ENCODE data around the gene PBXIP1.

The PBXIP1 gene

DNA sequence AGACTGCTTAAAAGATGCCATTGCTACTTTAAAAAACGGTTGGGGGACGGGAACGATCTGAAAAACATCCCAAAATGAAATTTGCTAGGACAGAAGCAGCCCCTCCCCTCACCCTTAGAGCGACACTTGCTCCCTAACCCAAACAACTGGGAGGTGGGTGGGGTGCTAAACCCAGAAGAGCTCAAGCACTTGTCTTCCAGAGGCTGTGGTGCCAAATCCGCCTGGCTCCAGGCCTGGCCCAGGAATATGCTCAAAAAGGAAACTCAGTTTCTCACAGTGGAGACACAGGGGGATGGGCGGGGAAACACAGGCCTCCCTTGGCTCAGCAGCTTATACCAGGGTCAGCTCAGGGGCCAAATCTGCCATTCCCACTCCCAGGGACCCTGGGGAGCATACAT is 644 bp upstream of the PBXIP1 start:
- peak; percentile 76 for DNase-seq

- DNase-seq = peak; percentile 71
These were observed 721 bp downstream of the PBXIP1 start for GRCh38 chr1:154955039-154955717.

DNA sequence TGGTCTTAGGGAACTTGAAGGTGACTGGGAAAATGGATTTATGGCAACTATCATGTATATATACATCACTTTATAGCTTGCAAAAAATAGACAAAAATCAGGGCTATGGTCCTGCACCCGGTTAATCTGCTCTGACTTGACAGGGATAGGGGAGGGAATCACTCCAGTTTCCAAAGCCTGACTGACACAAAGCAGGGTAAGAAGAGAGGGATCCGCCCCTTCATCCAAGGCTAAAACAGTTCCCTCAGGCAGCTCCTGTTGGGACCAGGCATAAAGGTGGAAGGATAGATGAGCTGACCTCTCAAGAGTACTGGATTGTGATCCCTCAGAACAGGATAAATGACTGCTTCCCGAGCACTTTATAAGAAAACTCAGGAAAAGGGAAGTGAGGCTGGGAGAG is 1.4 kb downstream of the PBXIP1 start:
- no peak for DNase-seq

- no peak for DNase-seq
These were observed 2.3 kb downstream of the PBXIP1 start for GRCh38 chr1:154953611-154954038.

DNA sequence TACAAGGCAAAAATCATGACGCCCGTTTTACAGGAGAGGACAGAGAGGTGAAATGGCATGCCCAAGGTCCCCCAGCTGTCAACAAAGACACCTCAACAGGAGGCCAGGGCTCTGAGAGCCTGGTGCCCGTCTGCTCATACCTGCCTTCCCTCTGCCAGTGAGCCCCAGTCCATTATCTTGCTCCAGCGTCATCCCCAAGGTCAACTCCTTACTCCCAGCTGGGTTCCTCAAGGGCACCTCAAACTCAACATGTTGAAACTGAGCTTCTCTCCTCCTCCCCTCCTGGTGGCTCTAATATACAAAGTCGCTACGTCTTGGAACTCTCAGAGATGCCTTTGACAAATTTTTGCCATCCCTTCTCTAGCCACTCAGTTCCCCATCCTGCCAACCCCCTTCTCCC is 3.2 kb downstream of the PBXIP1 start:
- DNase-seq = no peak

DNA sequence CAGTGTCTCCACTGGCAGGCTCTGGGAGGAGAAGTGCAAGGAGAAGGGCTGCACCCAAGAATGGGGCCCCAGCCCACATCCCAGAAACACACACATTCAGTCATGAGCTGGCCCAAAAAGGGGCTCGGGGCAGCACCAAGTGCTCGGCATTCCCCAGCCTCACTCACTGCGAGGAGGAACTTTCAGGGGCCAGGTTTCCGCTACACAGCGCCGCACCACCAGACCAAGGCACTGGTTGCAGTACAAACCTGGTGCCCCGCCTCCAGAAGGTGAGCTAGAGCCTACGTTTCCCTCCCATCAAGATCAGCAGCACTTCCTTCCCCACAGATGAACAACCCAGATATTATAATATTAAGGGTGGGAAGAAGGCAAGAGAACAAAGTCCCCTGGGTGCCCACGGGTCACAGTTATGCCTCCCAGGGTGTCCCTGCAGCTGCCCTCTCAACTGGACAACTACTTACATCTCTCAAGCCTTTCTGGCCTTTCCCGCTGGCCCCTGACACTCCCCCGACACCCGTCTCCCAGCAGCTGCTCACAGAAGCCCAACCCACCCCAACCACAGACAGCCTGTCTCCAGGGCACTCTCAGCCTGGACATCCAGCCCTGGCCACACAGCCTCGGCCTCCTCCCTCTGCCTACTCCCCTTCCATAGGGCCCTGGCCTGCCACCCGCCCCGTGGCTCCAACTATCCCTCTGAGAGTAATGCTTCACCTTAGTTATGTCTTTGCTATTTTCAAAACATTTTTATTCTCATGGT is 3.8 kb downstream of the PBXIP1 start:
- no peak for DNase-seq

DNA sequence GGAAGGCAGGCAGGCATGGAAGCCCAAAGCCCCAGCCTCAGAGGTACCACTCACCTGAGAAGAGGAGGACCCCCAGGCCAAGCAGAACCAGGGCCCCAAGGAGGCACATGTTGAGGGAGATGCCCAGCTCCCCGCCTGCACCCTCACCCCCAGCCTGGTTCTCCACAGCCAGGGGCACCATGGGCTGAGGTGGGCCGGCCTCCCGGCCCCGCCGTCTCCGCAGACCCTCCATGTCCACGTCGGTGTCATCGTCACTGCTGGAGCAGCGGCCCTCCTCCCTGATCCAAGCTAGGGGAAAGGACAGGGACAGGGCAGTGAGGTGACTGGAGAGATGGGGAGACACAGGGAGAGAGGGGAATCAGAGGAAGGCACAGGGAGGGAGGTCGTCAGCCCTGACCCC is 7.8 kb downstream of the PBXIP1 start:
- no peak for DNase-seq

GRCh38 chr1:154945962-154946850 is 9.7 kb downstream of the PBXIP1 start:
- DNase-seq = no peak

GRCh38 chr1:154945160-154945961 is 10.5 kb downstream of the PBXIP1 start:
- no peak for DNase-seq

DNA sequence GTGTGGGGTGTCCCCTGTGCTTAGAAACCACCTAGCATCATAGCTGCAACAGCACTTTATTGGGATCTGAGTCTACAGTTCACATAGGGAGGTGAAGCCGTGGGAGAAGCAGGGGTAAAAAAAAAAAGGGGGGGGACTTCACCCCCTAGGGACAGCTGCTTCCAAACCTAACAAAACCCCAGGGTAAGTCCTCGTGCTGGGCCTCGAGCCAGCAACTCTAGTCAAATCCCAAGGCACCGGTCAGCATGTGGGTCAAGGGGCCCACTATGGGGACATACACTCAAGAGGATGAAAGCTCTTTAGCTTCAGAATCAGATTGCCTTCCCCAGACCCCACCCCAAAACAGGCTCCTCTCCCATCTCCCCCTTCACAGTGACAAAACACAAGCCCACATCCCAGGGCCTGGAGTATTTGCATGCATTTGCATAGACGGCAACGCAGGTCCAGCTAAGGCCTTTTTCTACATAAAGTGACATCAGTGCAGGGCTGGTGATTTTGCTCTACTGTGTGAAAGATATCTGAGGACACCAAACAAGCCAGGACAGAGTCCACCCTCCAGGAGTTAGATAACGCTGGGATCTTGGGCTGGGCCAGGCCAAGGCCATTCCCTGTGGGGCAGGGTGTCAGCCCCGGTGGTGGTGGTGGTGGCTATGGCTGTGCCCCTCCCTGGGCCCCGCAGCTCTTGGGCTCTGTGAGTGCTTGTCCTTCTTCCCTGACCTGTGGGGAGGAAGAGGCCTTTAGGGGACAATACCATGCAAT is 11.3 kb downstream of the PBXIP1 start:
- DNase-seq = no peak

- DNase-seq = peak; percentile 42
These were observed 12.1 kb downstream of the PBXIP1 start for GRCh38 chr1:154943649-154944400.

DNA sequence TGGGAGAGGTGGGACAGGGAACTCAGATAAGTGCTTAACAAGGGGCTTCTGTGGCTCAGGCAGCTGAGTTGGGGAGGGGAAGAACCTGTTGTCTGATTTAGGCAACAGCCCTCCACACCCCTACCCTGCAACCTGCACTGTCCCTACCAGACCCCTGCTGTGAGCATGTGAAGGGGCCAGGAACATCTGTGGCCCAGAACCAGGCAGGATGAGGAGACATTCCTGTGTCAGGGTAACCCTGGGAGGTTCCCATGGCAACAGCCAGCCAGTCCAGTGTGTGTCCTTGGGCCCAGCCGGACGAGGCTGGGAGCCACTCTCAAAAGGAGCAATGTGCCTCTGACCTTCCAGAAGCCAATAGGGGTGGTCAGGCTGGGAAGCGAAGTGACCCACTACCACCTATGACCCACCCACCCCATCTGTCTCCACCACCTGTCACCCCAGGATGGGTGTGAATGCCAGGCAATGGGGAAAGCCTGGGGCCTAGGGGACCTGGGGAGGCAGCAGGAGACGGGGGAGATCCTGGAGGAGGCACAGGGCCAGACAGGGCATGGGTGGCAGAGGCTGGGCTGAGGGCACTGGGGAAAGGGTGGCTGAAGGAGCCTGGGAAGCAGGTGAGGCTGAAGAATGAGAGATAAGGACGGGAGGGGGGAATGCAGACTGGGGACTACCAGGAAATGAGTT is 14.4 kb downstream of the PBXIP1 start:
- DNase-seq = peak; percentile 29

DNA sequence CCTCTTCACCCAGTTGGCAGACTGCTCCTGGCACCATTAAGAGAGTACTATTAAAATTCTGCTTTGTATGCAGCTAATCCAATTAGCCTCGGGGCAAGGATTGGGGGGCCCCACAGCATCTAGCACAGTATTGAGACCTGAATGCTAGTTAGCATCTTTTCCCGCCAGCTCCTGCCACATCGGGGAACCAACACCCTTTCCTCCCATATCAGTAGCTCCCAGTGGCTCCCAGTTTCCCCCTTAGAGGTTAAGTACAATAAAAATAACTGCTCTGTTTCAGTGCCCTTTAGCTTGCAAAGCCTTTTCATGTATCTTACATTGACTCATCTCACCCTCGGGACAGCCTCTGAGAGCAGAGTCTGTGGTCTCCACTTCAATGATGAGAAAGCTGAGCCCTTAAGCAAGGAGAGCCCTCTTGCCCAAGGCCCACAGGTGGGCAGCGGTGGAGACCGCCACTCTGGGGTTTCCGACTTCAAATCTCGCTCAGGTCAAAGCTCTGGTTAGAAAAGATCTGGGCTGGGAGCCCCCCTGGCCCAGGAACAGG is 15.2 kb downstream of the PBXIP1 start:
- no peak for DNase-seq

GRCh38 chr1:154940213-154940560 is 15.7 kb downstream of the PBXIP1 start:
- DNase-seq = no peak

DNA sequence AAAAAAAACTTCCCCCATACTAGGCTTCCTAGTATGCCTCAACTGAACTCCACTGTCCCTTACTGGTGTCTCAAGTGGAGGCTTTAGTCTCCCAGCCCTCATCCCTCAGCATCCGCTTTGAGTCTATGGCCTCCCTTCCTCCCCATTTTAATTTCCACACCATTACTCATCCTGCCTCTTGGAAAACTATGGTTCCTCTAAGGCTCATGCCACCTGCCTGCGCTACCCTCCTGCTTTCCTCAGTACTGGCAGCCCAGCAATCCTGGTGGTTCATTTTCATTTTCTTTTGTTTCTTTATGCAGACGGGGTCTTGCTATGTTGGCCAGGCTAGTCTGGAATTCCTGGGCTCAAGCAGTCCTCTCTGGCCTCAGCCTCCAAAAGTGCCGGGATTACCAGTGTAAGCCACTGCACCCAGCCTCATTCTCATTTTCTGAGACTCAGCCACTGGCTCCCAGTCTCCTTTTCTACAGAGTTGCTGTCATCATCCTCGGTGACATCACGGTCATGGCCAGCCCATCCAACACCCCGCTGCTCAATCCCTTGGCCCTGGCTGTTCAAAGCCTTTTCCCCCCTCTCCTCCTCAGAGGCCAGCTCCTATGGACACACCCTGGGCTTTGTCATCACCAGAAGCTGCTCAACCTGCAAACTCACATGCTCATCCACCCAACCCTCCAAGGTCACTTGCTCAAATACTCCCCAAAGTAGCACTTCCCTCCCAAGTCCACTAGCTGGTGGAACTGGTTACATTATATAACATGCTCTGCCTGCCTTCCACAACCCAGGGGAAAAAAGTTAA is 17.1 kb downstream of the PBXIP1 start:
- DNase-seq = peak; percentile 10

- peak; percentile 9 for DNase-seq
These were observed 17.9 kb downstream of the PBXIP1 start for GRCh38 chr1:154937988-154938386.

DNA sequence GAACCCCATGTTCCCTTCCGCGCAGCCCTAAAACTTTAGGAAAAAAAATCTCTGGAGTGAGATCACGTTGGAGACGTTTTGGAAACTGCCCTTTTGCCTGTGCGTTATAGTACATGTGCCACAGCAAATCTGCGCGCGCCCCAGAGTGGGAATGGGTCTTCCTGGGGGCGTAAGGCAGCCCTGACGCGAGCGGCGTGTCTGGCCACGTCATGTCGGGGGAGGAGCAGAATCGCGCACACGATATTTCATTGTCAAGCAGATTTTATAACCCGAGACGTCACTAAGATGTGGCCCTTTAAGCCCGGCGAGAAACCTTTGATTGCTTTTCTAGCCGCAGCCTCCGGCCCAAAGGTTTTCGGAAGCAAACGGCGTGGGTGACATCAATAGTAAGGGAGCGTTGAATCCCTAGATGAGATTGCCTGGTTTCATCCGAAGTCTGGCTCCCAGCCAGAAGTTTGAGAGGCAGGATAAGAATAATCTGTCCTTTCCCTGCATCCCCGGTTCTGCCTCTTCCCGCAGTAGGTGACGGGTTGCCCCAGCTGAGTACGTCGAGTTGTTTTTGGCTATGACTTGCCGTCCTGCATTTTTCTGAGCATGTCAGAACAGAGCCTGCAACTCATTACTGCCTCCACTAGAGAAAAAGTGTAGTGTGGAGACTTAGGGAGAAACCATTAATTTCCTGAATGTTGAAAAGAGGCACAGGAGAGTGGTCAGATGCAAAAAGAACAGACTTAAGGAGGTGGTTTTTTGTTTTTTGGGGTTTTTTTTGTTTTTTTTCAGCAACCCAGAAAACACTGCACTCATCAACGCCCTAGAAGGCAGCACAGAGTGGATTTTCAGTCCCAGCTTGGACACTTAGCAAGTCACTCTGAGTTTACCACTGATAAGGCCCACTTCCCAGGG is 18.6 kb downstream of the PBXIP1 start:
- peak; percentile 94 for DNase-seq

DNA sequence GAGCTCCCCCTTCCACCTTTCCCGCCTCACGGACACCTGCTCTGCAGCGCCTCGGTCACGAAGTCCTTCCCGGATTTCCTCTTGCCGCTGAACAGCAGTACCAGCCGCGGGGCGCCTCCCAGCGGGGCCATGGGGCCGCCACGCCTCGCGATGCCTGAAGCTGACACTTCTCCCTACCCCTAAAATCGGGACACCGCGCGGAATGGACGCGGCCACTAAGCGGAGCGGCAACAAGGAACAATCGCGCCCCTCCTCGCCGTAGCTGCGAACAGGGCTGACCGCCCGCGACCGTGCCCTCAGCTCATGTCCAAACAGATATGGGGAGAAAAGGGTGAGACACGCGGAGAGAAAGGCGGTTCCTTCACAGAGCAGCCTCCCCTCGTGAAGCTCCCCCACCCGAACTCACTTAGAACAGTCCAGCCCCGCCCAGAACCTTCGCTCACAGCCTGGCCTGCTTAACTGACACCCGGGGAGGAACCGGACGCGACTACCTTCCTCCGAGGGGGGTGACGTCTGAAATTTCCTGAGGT is 19.3 kb downstream of the PBXIP1 start, which contains the start of gene PMVK:
Gene PMVK (minus strand): TSS at position 165 of the 530 bp plus-strand sequence. CDS start 34 bp downstream, at position 131.
- DNase-seq = peak; percentile 96

All from right hindlimb (tissue), 1 donor.